Thoracic aorta (tissue), 2 donors: Measurements from ENCODE around the gene PPFIA4. TPM values are rescaled to one million over a fixed set of nuclear protein-coding genes. Genes with fewer than 3 reads are reported as not detected.

Experiments
- ATAC-seq: fragments of 150-250 bp; one replicate; pipeline ENCODE4 v1.8.0; 2017; ENCODE audit warnings: low read depth; ENCODE audit not compliant: insufficient number of reproducible peaks, low FRiP score
- DNase-seq: peaks from one replicate; pipeline ENCODE4 v3.0.0-alpha.2; 2020; ENCODE audit warnings: low spot score
- H3K27ac ChIP-seq, 2 donors: fragments of 200-600 bp; sonication (generic); 1 replicate in 1 of 2; 2 replicates in 1 of 2; pipeline ENCODE4 v1.5.1; 2016; ENCODE audit warnings: mild to moderate bottlenecking in 2 of 2, moderate library complexity in 2 of 2
- H3K27me3 ChIP-seq: fragments of 200-600 bp; sonication (generic); replicated peaks from 2 replicates; pipeline ENCODE4 v1.6.0; 2016; ENCODE audit warnings: mild to moderate bottlenecking; ENCODE audit not compliant: insufficient read depth
- H3K36me3 ChIP-seq: fragments of 200-600 bp; sonication (generic); one replicate; pipeline ENCODE4 v1.5.1; 2016
- H3K4me1 ChIP-seq, 2 donors: fragments of 200-600 bp; sonication (generic); 1 replicate in 1 of 2; 2 replicates in 1 of 2; pipeline versions ENCODE4 v1.5.1 to v1.6.0; 2016; ENCODE audit warnings: low read depth in 2 of 2, mild to moderate bottlenecking in 1 of 2; ENCODE audit not compliant: control insufficient read depth in 1 of 2
- H3K4me3 ChIP-seq: fragments of 200-600 bp; sonication (generic); 2 replicates; pipeline ENCODE4 v1.5.1; 2016; ENCODE audit warnings: mild to moderate bottlenecking
- H3K9me3 ChIP-seq: fragments of 200-600 bp; sonication (generic); 2 replicates; pipeline ENCODE4 v1.5.1; 2016
- total RNA-seq, 2 donors: library from RNA; depleted of rRNA; stranded (reverse); fragments of >200 nt; gene quantifications; one replicate each; pipeline versions ENCODE4 v1.1.0 to v1.2.3, GENCODE V29; 2016
- TF ChIP-seq, protein P1 (sequence below): fragments of 200-600 bp; sonication (generic); IDR thresholded peaks from one replicate; pipeline ENCODE4 v1.5.1; 2019; ENCODE audit warnings: antibody characterized with exemption

Gene PPFIA4
- total RNA-seq, 2 donors from 2014 or later, result 13.5 to 16.5 TPM

DNA sequence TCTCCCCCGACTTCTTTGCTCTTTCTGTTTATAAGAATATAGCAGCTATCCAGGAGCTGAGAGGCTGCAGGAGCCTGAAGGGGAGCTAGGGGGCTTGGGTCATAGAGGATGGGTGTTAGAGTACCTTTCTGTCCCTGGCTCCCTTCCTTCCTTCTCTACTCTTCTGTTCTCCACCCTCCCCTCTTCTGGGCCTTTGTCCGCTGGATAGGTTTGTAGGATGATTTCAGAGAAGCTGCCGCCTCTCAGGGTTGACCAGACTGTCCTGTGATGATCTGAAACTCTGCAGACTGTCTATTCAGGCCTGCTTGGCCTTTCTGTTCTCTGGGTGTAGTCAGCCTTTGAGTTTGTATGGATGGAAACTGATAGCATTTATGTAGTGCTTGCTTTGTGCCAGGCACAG, 26.3 kb downstream of the PPFIA4 start:
- DNase-seq (no peak), ATAC-seq (no peak)
- no peaks in the 10 kb centered on the region for H3K4me1 ChIP-seq
- H3K4me3 ChIP-seq, result no peak overlapping the region
- H3K27me3 ChIP-seq, result no peaks in the 10 kb centered on the region
- H3K27ac ChIP-seq, result no peak overlapping the region
- H3K36me3 ChIP-seq, result peaks cover 6% of the 10 kb centered on the region
- TF ChIP-seq, protein P1, sequence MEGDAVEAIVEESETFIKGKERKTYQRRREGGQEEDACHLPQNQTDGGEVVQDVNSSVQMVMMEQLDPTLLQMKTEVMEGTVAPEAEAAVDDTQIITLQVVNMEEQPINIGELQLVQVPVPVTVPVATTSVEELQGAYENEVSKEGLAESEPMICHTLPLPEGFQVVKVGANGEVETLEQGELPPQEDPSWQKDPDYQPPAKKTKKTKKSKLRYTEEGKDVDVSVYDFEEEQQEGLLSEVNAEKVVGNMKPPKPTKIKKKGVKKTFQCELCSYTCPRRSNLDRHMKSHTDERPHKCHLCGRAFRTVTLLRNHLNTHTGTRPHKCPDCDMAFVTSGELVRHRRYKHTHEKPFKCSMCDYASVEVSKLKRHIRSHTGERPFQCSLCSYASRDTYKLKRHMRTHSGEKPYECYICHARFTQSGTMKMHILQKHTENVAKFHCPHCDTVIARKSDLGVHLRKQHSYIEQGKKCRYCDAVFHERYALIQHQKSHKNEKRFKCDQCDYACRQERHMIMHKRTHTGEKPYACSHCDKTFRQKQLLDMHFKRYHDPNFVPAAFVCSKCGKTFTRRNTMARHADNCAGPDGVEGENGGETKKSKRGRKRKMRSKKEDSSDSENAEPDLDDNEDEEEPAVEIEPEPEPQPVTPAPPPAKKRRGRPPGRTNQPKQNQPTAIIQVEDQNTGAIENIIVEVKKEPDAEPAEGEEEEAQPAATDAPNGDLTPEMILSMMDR, result no peak
- no peaks in the 10 kb centered on the region for H3K9me3 ChIP-seq

DNA sequence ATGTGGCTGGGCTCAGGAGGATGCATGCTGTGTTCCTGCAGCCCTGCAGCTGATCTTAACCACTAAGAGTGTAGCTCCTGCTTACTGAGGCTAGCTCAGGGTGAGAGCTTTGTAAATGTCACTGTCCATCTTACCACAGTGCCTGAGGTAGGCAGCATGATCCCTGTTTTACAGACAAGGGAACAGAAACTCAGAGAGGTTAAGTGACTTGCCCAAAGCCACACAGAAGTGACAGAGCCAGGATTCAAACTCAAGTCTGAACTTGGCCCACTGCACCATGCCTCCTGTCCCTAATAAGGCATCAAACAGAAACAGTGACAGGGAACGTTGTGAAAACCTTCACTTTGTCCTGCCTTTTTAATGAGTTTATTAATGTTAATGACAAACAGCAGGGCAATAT, 27.9 kb downstream of the PPFIA4 start:
- DNase-seq (no peak), ATAC-seq (no peak)
- peaks cover 6% of the 10 kb centered on the region for H3K36me3 ChIP-seq
- TF ChIP-seq, protein P1, result no peak
- H3K4me3 ChIP-seq, result no peak overlapping the region
- H3K27ac ChIP-seq, result no peak overlapping the region
- no peaks in the 10 kb centered on the region for H3K27me3 ChIP-seq
- no peaks in the 10 kb centered on the region for H3K9me3 ChIP-seq
- H3K4me1 ChIP-seq, result no peaks in the 10 kb centered on the region

DNA sequence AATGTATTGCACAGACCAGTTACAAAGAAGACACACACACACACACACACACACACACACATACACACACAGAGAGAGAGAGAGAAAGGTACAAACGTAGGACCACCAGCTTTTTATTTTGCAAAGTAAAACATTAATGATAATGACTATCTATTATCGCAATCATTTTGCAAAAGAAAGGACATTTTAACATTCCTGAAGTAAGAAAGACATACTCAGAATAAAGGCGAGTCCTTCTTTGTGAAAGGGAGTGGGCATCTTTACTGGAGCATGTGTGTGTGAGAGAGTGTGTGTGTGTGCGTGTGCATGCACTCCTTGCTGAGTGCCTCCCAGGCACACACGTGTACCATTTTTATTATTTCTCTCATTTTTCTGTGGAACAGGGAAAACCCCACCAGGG, 28.4 kb downstream of the PPFIA4 start:
- Histone ChIP-seq H3K4me1 (no peaks in the 10 kb centered on the region), H3K9me3 (no peaks in the 10 kb centered on the region), H3K27ac (no peak overlapping the region), H3K4me3 (no peak overlapping the region), H3K36me3 (peaks cover 6% of the 10 kb centered on the region), H3K27me3 (no peaks in the 10 kb centered on the region)
- no peak for DNase-seq
- TF ChIP-seq, protein P1, result no peak
- no peak for ATAC-seq

DNA sequence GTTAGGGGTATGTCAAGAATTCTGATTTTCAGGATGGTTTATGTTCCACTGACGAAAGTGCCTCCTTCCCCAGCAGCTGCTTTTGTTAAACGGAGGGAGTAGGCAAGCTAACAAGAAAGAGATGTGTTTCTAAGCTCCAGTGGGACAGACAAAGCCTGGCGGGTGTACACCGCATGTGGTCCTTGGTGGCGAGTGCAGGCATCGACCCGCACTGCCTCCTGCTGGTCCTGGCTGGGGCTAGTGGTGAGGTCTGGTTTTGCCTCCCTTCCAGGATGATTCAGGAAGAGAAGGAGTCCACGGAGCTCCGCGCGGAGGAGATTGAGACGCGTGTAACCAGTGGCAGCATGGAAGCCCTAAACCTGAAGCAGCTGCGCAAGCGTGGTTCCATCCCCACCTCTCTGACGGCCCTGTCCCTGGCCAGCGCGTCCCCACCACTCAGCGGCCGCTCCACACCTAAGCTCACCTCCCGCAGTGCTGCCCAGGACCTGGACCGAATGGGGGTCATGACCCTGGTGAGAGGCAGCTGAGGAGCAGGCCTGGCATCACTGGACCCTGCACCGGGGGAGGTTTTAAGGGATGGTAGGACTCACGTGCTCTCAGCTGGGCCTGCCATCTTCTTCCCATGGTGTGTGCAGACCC, 29.0 kb downstream of the PPFIA4 start:
- H3K27ac ChIP-seq, result no peak overlapping the region
- TF ChIP-seq, protein P1, result no peak
- no peaks in the 10 kb centered on the region for H3K4me1 ChIP-seq
- DNase-seq (no peak), ATAC-seq (no peak)
- no peaks in the 10 kb centered on the region for H3K9me3 ChIP-seq
- peaks cover 6% of the 10 kb centered on the region for H3K36me3 ChIP-seq
- H3K27me3 ChIP-seq, result no peaks in the 10 kb centered on the region
- H3K4me3 ChIP-seq, result no peak overlapping the region

DNA sequence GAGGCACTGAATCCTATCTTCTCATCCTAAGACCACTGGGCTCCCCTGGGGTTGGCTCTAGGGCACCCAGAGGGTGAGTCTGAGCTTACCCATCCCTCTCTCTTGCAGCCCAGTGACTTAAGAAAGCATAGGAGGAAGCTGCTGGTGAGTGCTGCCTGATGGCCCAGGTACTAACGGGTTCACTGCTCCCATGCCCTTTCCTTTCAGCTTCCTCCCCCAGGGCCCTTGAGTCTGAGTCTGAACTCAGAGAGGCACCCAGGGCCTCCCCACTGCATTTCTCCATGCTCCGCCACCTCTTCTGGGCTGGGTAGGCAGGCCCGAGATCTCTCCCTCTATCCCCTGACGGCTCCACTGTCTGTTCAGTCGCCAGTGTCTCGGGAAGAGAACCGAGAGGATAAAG, 29.7 kb downstream of the PPFIA4 start:
- no peaks in the 10 kb centered on the region for H3K27me3 ChIP-seq
- ATAC-seq (no peak), DNase-seq (no peak)
- peaks cover 6% of the 10 kb centered on the region for H3K36me3 ChIP-seq
- TF ChIP-seq, protein P1, result no peak
- H3K4me3 ChIP-seq, result no peak overlapping the region
- no peak overlapping the region for H3K27ac ChIP-seq
- no peaks in the 10 kb centered on the region for H3K4me1 ChIP-seq
- no peaks in the 10 kb centered on the region for H3K9me3 ChIP-seq
